ENCODE results near the gene ACTR1B. TPM values are rescaled to one million over a fixed set of nuclear protein-coding genes. Genes with fewer than 3 reads are reported as not detected.
"Not testable (repeated sequence)": the region's sequence is repeated elsewhere in the genome, so short reads cannot be mapped to it uniquely, and the experiment has no call there.

The ACTR1B gene
- total and polyA plus RNA-seq, 2 experiments from 2014 or later: 53.4 to 65.8 TPM

- Histone ChIP-seq H3K4me2 (ENCODE audit: unreplicated experiment) (no peak overlapping the region), H3K4me1 (ENCODE audit: insufficient read depth) (no peaks in the 10 kb centered on the region), H3F3A (ENCODE audit: insufficient read depth) (no peaks in the 10 kb centered on the region), H3K27me3 (replicated peaks; ENCODE audit: insufficient read depth) (no peaks in the 10 kb centered on the region), H3K27ac (no peak overlapping the region), H4K20me1 (ENCODE audit: insufficient read depth) (no peaks in the 10 kb centered on the region), H3K9ac (no peak overlapping the region), H3K36me3 (ENCODE audit: low read depth) (no peaks in the 10 kb centered on the region), H3K9me3 (ENCODE audit: low read depth) (no peaks in the 10 kb centered on the region), H3K79me2 (ENCODE audit: insufficient read depth) (no peaks in the 10 kb centered on the region), H3K4me3 (no peak overlapping the region), H2AFZ (no peak overlapping the region), H3K9me2 (ENCODE audit: insufficient read depth) (no peaks in the 10 kb centered on the region)
- WGBS, 2 experiments (ENCODE audit: low coverage in 1 of 2, low lambda C conversion rate in 2 of 2, missing lambda C conversion rate in 2 of 2): 69 to 86% methylated on average over 1 of the region's 1 CpG
- in situ Hi-C loops (cut with MboI): no loop called here
- no peak for TF ChIP-seq EZH2phosphoT487 (IDR thresholded peaks at IDR 0.05; ENCODE audit: insufficient read depth, low read depth)
- TF ChIP-seq EZH2 (IDR thresholded peaks at IDR 0.05; ENCODE audit: insufficient read depth, poor library complexity, severe bottlenecking): no peak
- no peak for DNase-seq
These were observed 12.8 kb upstream of the ACTR1B start for GRCh38 chr2:97676620-97677019.

GRCh38 chr2:97675430-97676113 lies 11.7 kb upstream of the ACTR1B start:
- no peak for DNase-seq
- no peaks in the 10 kb centered on the region for H3K4me1 ChIP-seq (ENCODE audit: insufficient read depth)
- no peak overlapping the region for H3K27ac ChIP-seq
- in situ Hi-C loops (cut with MboI): no loop called here
- 41 to 50% methylated on average over 5 of the region's 5 CpGs for WGBS, 2 experiments (ENCODE audit: low coverage in 1 of 2, low lambda C conversion rate in 2 of 2, missing lambda C conversion rate in 2 of 2)
- no peaks in the 10 kb centered on the region for H3F3A ChIP-seq (ENCODE audit: insufficient read depth)
- H3K4me3 ChIP-seq: no peak overlapping the region
- no peaks in the 10 kb centered on the region for H3K9me3 ChIP-seq (ENCODE audit: low read depth)
- H3K9ac ChIP-seq: no peak overlapping the region
- H3K9me2 ChIP-seq (ENCODE audit: insufficient read depth): no peaks in the 10 kb centered on the region
- no peak for TF ChIP-seq EZH2phosphoT487 (IDR thresholded peaks at IDR 0.05; ENCODE audit: insufficient read depth, low read depth)
- TF ChIP-seq EZH2 (IDR thresholded peaks at IDR 0.05; ENCODE audit: insufficient read depth, poor library complexity, severe bottlenecking): no peak
- no peaks in the 10 kb centered on the region for H4K20me1 ChIP-seq (ENCODE audit: insufficient read depth)
- no peaks in the 10 kb centered on the region for H3K27me3 ChIP-seq (replicated peaks; ENCODE audit: insufficient read depth)
- no peaks in the 10 kb centered on the region for H3K36me3 ChIP-seq (ENCODE audit: low read depth)
- H3K4me2 ChIP-seq (ENCODE audit: unreplicated experiment): no peak overlapping the region
- no peak overlapping the region for H2AFZ ChIP-seq
- no peaks in the 10 kb centered on the region for H3K79me2 ChIP-seq (ENCODE audit: insufficient read depth)

GRCh38 chr2:97673915-97674283 lies 10.1 kb upstream of the ACTR1B start:
- H3K4me1 ChIP-seq (ENCODE audit: insufficient read depth): no peaks in the 10 kb centered on the region
- WGBS, 2 experiments (ENCODE audit: low coverage in 1 of 2, low lambda C conversion rate in 2 of 2, missing lambda C conversion rate in 2 of 2): 48 to 52% methylated on average over 8 of the region's 8 CpGs
- no peaks in the 10 kb centered on the region for H3K27me3 ChIP-seq (replicated peaks; ENCODE audit: insufficient read depth)
- in situ Hi-C loops (cut with MboI): no loop called here
- H3K79me2 ChIP-seq (ENCODE audit: insufficient read depth): no peaks in the 10 kb centered on the region
- no peaks in the 10 kb centered on the region for H3F3A ChIP-seq (ENCODE audit: insufficient read depth)
- no peak overlapping the region for H3K9ac ChIP-seq
- no peaks in the 10 kb centered on the region for H4K20me1 ChIP-seq (ENCODE audit: insufficient read depth)
- no peak overlapping the region for H2AFZ ChIP-seq
- no peak overlapping the region for H3K27ac ChIP-seq
- H3K9me2 ChIP-seq (ENCODE audit: insufficient read depth): no peaks in the 10 kb centered on the region
- no peak overlapping the region for H3K4me3 ChIP-seq
- TF ChIP-seq EZH2 (IDR thresholded peaks at IDR 0.05; ENCODE audit: insufficient read depth, poor library complexity, severe bottlenecking) (no peak), EZH2phosphoT487 (IDR thresholded peaks at IDR 0.05; ENCODE audit: insufficient read depth, low read depth) (no peak)
- H3K36me3 ChIP-seq (ENCODE audit: low read depth): no peaks in the 10 kb centered on the region
- H3K4me2 ChIP-seq (ENCODE audit: unreplicated experiment): no peak overlapping the region
- H3K9me3 ChIP-seq (ENCODE audit: low read depth): no peaks in the 10 kb centered on the region
- no peak for DNase-seq

- no peak for TF ChIP-seq EZH2phosphoT487 (IDR thresholded peaks at IDR 0.05; ENCODE audit: insufficient read depth, low read depth)
- no peak for TF ChIP-seq EZH2 (IDR thresholded peaks at IDR 0.05; ENCODE audit: insufficient read depth, poor library complexity, severe bottlenecking)
- DNase-seq: no peak
- Histone ChIP-seq H3K4me2 (ENCODE audit: unreplicated experiment) (no peak overlapping the region), H3K9me2 (ENCODE audit: insufficient read depth) (no peaks in the 10 kb centered on the region), H3K4me1 (ENCODE audit: insufficient read depth) (no peaks in the 10 kb centered on the region), H3K36me3 (ENCODE audit: low read depth) (no peaks in the 10 kb centered on the region), H3K27me3 (replicated peaks; ENCODE audit: insufficient read depth) (no peaks in the 10 kb centered on the region), H3K4me3 (no peak overlapping the region), H3K79me2 (ENCODE audit: insufficient read depth) (no peaks in the 10 kb centered on the region), H3K9me3 (ENCODE audit: low read depth) (no peaks in the 10 kb centered on the region), H3K9ac (no peak overlapping the region), H3F3A (ENCODE audit: insufficient read depth) (no peaks in the 10 kb centered on the region), H3K27ac (no peak overlapping the region), H2AFZ (no peak overlapping the region), H4K20me1 (ENCODE audit: insufficient read depth) (no peaks in the 10 kb centered on the region)
- 95 to 96% methylated on average over 9 of the region's 9 CpGs for WGBS, 2 experiments (ENCODE audit: low coverage in 1 of 2, low lambda C conversion rate in 2 of 2, missing lambda C conversion rate in 2 of 2)
- in situ Hi-C loops (cut with MboI): no loop called here
These were observed 9.5 kb upstream of the ACTR1B start for GRCh38 chr2:97673182-97673914.

GRCh38 chr2:97672606-97673140 lies 8.8 kb upstream of the ACTR1B start:
- H3K4me3 ChIP-seq; H3K9ac ChIP-seq; in situ Hi-C loops (cut with MboI); H3K27ac ChIP-seq; H3K36me3 ChIP-seq (ENCODE audit: low read depth); H4K20me1 ChIP-seq (ENCODE audit: insufficient read depth); H3K9me3 ChIP-seq (ENCODE audit: low read depth); H3K4me2 ChIP-seq (ENCODE audit: unreplicated experiment); H3K27me3 ChIP-seq (replicated peaks; ENCODE audit: insufficient read depth); H3K4me1 ChIP-seq (ENCODE audit: insufficient read depth); H3F3A ChIP-seq (ENCODE audit: insufficient read depth); DNase-seq; H2AFZ ChIP-seq; H3K9me2 ChIP-seq (ENCODE audit: insufficient read depth); H3K79me2 ChIP-seq (ENCODE audit: insufficient read depth): not testable (repeated sequence)
- 94 to 98% methylated on average over 6 of the region's 6 CpGs for WGBS, 2 experiments (ENCODE audit: low coverage in 1 of 2, low lambda C conversion rate in 2 of 2, missing lambda C conversion rate in 2 of 2)
